SKM-1 treated with dmso at 0.1 percent for 144 hours (cell line): ENCODE data around the gene USP12.
"Not testable (repeated sequence)": the region's sequence is repeated elsewhere in the genome, so short reads cannot be mapped to it uniquely, and the experiment has no call there.

ENCODE experiments used
- DNase-seq: peaks from one replicate; lab custom pipeline; 2025; ENCODE audit not compliant: unreplicated experiment; lab: John Stamatoyannopoulos, UW

Gene USP12

GRCh38 chr13:27171244-27171826 is at the start of gene USP12:
USP12 (minus strand) TSS chr13:27171811; CDS start chr13:27171639, 172 bp downstream.
- no peak for DNase-seq

- no peak for DNase-seq
Measured at GRCh38 chr13:27219611-27220010, 48.0 kb upstream of the USP12 start.

- peak; percentile 38 for DNase-seq
Measured at GRCh38 chr13:27218861-27219260, 47.2 kb upstream of the USP12 start.

- DNase-seq, result not testable (repeated sequence)
Measured at GRCh38 chr13:27217791-27218190, 46.2 kb upstream of the USP12 start.

GRCh38 chr13:27213386-27213785 is 41.8 kb upstream of the USP12 start:
- not testable (repeated sequence) for DNase-seq

GRCh38 chr13:27211771-27212364 is 40.3 kb upstream of the USP12 start:
- no peak for DNase-seq

GRCh38 chr13:27211271-27211670 is 39.7 kb upstream of the USP12 start:
- no peak for DNase-seq

GRCh38 chr13:27208514-27208913 is 36.9 kb upstream of the USP12 start:
- DNase-seq, result no peak

GRCh38 chr13:27203854-27204253 is 32.2 kb upstream of the USP12 start:
- DNase-seq, result no peak

- DNase-seq, result no peak
Measured at GRCh38 chr13:27203186-27203585, 31.6 kb upstream of the USP12 start.

GRCh38 chr13:27201661-27202060 is 30.1 kb upstream of the USP12 start:
- DNase-seq, result no peak

- DNase-seq, result no peak
Measured at GRCh38 chr13:27200413-27201070, 28.9 kb upstream of the USP12 start.

- no peak for DNase-seq
Measured at GRCh38 chr13:27199696-27200095, 28.1 kb upstream of the USP12 start.

- DNase-seq, result no peak
Measured at GRCh38 chr13:27199211-27199610, 27.6 kb upstream of the USP12 start.

GRCh38 chr13:27194895-27195764 is 23.5 kb upstream of the USP12 start:
- no peak for DNase-seq

- DNase-seq, result no peak
Measured at GRCh38 chr13:27194209-27194608, 22.6 kb upstream of the USP12 start.

GRCh38 chr13:27193496-27193895 is 21.9 kb upstream of the USP12 start:
- no peak for DNase-seq

- DNase-seq, result no peak
Measured at GRCh38 chr13:27192973-27193372, 21.4 kb upstream of the USP12 start.

- DNase-seq, result not testable (repeated sequence)
Measured at GRCh38 chr13:27192367-27192766, 20.8 kb upstream of the USP12 start.

GRCh38 chr13:27189192-27189591 is 17.6 kb upstream of the USP12 start:
- no peak for DNase-seq

- DNase-seq, result no peak
Measured at GRCh38 chr13:27188239-27188638, 16.6 kb upstream of the USP12 start.

- no peak for DNase-seq
Measured at GRCh38 chr13:27186295-27186694, 14.7 kb upstream of the USP12 start.
